DMS79 treated with DMSO at 0.1 percent for 48 hours (cell line): ENCODE data around the gene KISS1R.

Experiments
- DNase-seq: peaks from one replicate; lab custom pipeline; 2025; lab: John Stamatoyannopoulos, UW

KISS1R gene

GRCh38 chr19:920051-920864 lies 3.1 kb downstream of the KISS1R start:
- DNase-seq, result peak; percentile 33

- DNase-seq, result no peak
Measured at GRCh38 chr19:924553-925086, 7.5 kb downstream of the KISS1R start.

GRCh38 chr19:925087-925525 lies 8.0 kb downstream of the KISS1R start:
- DNase-seq, result no peak

- DNase-seq, result peak; percentile 72
Measured at GRCh38 chr19:925526-926322, 8.6 kb downstream of the KISS1R start, which contains the start of gene ARID3A. Gene ARID3A (plus strand): TSS chr19:926035. CDS start chr19:929529, 3,494 bp downstream.

- DNase-seq, result no peak
Measured at GRCh38 chr19:926323-926588, 9.1 kb downstream of the KISS1R start.

- DNase-seq, result no peak
Measured at GRCh38 chr19:926589-927350, 9.6 kb downstream of the KISS1R start.

- DNase-seq, result no peak
Measured at GRCh38 chr19:927351-927779, 10.2 kb downstream of the KISS1R start.

- no peak for DNase-seq
Measured at GRCh38 chr19:927780-928401, 10.8 kb downstream of the KISS1R start.

GRCh38 chr19:928471-929202 lies 11.5 kb downstream of the KISS1R start:
- no peak for DNase-seq

- no peak for DNase-seq
Measured at GRCh38 chr19:929203-929890, 12.2 kb downstream of the KISS1R start.

GRCh38 chr19:929891-930258 lies 12.7 kb downstream of the KISS1R start:
- no peak for DNase-seq

GRCh38 chr19:931860-932647 lies 14.9 kb downstream of the KISS1R start:
- DNase-seq, result no peak

- DNase-seq, result no peak
Measured at GRCh38 chr19:932648-933552, 15.8 kb downstream of the KISS1R start.

- no peak for DNase-seq
Measured at GRCh38 chr19:933553-933882, 16.4 kb downstream of the KISS1R start.

- no peak for DNase-seq
Measured at GRCh38 chr19:934197-934840, 17.2 kb downstream of the KISS1R start.

- DNase-seq, result no peak
Measured at GRCh38 chr19:934865-935479, 17.8 kb downstream of the KISS1R start.

GRCh38 chr19:936175-936546 lies 19.0 kb downstream of the KISS1R start:
- DNase-seq, result no peak

- DNase-seq, result no peak
Measured at GRCh38 chr19:937259-937694, 20.1 kb downstream of the KISS1R start.
